ENCODE results near the gene LAMA3. TPM values are rescaled to one million over a fixed set of nuclear protein-coding genes. Genes with fewer than 3 reads are reported as not detected.

LAMA3 gene
- total RNA-seq, 1 donor from 2014 or later, result 3.5 TPM

- no peak overlapping the region for H3K27ac ChIP-seq (replicated peaks)
- TF ChIP-seq CTCF (IDR thresholded peaks at IDR 0.05; ENCODE audit: borderline replicate concordance), result no peak
- intact Hi-C loops (cut with micrococcal nuclease), result no loop called here
- no peak overlapping the region for H3K4me3 ChIP-seq
- H3K4me1 ChIP-seq, result peaks cover 22% of the 10 kb centered on the region
- H3K27me3 ChIP-seq (ENCODE audit: low read depth), result no peaks in the 10 kb centered on the region
- no peaks in the 10 kb centered on the region for H3K9me3 ChIP-seq (replicated peaks)
- DNase-seq, result no peak
- H3K36me3 ChIP-seq, result no peaks in the 10 kb centered on the region
Observed at GRCh38 chr18:23885750-23886149, 196.5 kb downstream of the LAMA3 start.

GRCh38 chr18:23887035-23887434 is 197.8 kb downstream of the LAMA3 start:
- H3K36me3 ChIP-seq, result no peaks in the 10 kb centered on the region
- intact Hi-C loops (cut with micrococcal nuclease), result no loop called here
- no peak overlapping the region for H3K4me3 ChIP-seq
- no peaks in the 10 kb centered on the region for H3K27me3 ChIP-seq (ENCODE audit: low read depth)
- no peak for TF ChIP-seq CTCF (IDR thresholded peaks at IDR 0.05; ENCODE audit: borderline replicate concordance)
- no peaks in the 10 kb centered on the region for H3K9me3 ChIP-seq (replicated peaks)
- no peak for DNase-seq
- H3K27ac ChIP-seq (replicated peaks), result no peak overlapping the region
- peaks cover 22% of the 10 kb centered on the region for H3K4me1 ChIP-seq

- Histone ChIP-seq H3K27ac (replicated peaks) (no peak overlapping the region), H3K36me3 (no peaks in the 10 kb centered on the region), H3K27me3 (ENCODE audit: low read depth) (no peaks in the 10 kb centered on the region), H3K4me1 (peaks cover 22% of the 10 kb centered on the region), H3K9me3 (replicated peaks) (no peaks in the 10 kb centered on the region), H3K4me3 (no peak overlapping the region)
- no peak for TF ChIP-seq CTCF (IDR thresholded peaks at IDR 0.05; ENCODE audit: borderline replicate concordance)
- no peak for DNase-seq
- intact Hi-C loops (cut with micrococcal nuclease), result no loop called here
Observed at GRCh38 chr18:23887493-23887892, 198.2 kb downstream of the LAMA3 start.

- Histone ChIP-seq H3K27me3 (ENCODE audit: low read depth) (no peaks in the 10 kb centered on the region), H3K9me3 (replicated peaks) (no peaks in the 10 kb centered on the region), H3K27ac (replicated peaks) (no peak overlapping the region), H3K36me3 (no peaks in the 10 kb centered on the region), H3K4me1 (peaks cover 14% of the 10 kb centered on the region), H3K4me3 (no peak overlapping the region)
- no peak for TF ChIP-seq CTCF (IDR thresholded peaks at IDR 0.05; ENCODE audit: borderline replicate concordance)
- no peak for DNase-seq
- intact Hi-C loops (cut with micrococcal nuclease), result no loop called here
Observed at GRCh38 chr18:23888881-23889280, 199.6 kb downstream of the LAMA3 start.

- Histone ChIP-seq H3K27me3 (ENCODE audit: low read depth) (no peaks in the 10 kb centered on the region), H3K27ac (replicated peaks) (no peak overlapping the region), H3K36me3 (no peaks in the 10 kb centered on the region), H3K9me3 (replicated peaks) (no peaks in the 10 kb centered on the region), H3K4me3 (no peak overlapping the region), H3K4me1 (peaks cover 9% of the 10 kb centered on the region)
- intact Hi-C loops (cut with micrococcal nuclease), result no loop called here
- TF ChIP-seq CTCF (IDR thresholded peaks at IDR 0.05; ENCODE audit: borderline replicate concordance), result no peak
- DNase-seq, result no peak
Observed at GRCh38 chr18:23889907-23890306, 200.7 kb downstream of the LAMA3 start.

- Histone ChIP-seq H3K9me3 (replicated peaks) (no peaks in the 10 kb centered on the region), H3K27ac (replicated peaks) (no peak overlapping the region), H3K36me3 (no peaks in the 10 kb centered on the region), H3K4me3 (no peak overlapping the region), H3K27me3 (ENCODE audit: low read depth) (no peaks in the 10 kb centered on the region), H3K4me1 (peaks cover 9% of the 10 kb centered on the region)
- TF ChIP-seq CTCF (IDR thresholded peaks at IDR 0.05; ENCODE audit: borderline replicate concordance), result no peak
- intact Hi-C loops (cut with micrococcal nuclease), result no loop called here
- no peak for DNase-seq
Observed at GRCh38 chr18:23890589-23890988, 201.3 kb downstream of the LAMA3 start.
